Uterus (tissue), 4 donors: ENCODE data around the gene LRRC4C. TPM values are rescaled to one million over a fixed set of nuclear protein-coding genes. Genes with fewer than 3 reads are reported as not detected.

Source experiments
- DNase-seq, 2 donors: peaks; one replicate each; pipeline ENCODE4 v3.0.0-alpha.2; 2019 to 2020
- H3K27ac ChIP-seq, 2 donors: fragments of 200-600 bp; sonication (generic); 1 replicate in 1 of 2; 2 replicates in 1 of 2; pipeline ENCODE4 v1.5.1; 2016 to 2018
- H3K27me3 ChIP-seq, 2 donors: fragments of 200-600 bp; sonication (generic); one replicate each; pipeline ENCODE4 v1.5.1; 2018 to 2019; ENCODE audit warnings: control low read depth in 1 of 2
- H3K36me3 ChIP-seq, 2 donors: fragments of 200-600 bp; sonication (generic); one replicate each; pipeline ENCODE4 v1.5.1; 2019; ENCODE audit warnings: control low read depth in 1 of 2
- H3K4me1 ChIP-seq, 2 donors: fragments of 200-600 bp; sonication (generic); one replicate each; pipeline ENCODE4 v1.5.1; 2018 to 2019; ENCODE audit warnings: control low read depth in 1 of 2
- H3K4me3 ChIP-seq, 2 donors: fragments of 200-600 bp; sonication (generic); 1 replicate in 1 of 2; 2 replicates in 1 of 2; pipeline ENCODE4 v1.5.1; 2018 to 2019; ENCODE audit warnings: mild to moderate bottlenecking in 1 of 2
- H3K9me3 ChIP-seq, 2 donors: fragments of 200-600 bp; sonication (generic); one replicate each; pipeline ENCODE4 v1.5.1; 2019; ENCODE audit warnings: control low read depth in 1 of 2
- POLR2A ChIP-seq, 2 donors: fragments of 450-650 bp; IDR thresholded peaks; one replicate each; pipeline ENCODE4 v1.6.1; 2016; ENCODE audit warnings: antibody characterized with exemption in 2 of 2, mild to moderate bottlenecking in 1 of 2, moderate library complexity in 1 of 2
- intact Hi-C: fragments of 100-400 bp; cut with DNase I; formaldehyde crosslinking; loops from one replicate; pipeline ENCODE4 v1.15.1; 2023; ENCODE audit warnings: low total_unique reads
- total RNA-seq, 4 donors: library from RNA; depleted of rRNA in 3 of 4; stranded (reverse); fragments of >200 nt in 3 of 4; gene quantifications; one replicate each; pipeline versions ENCODE4 v1.1.0 to v1.2.4, GENCODE V29; 2014 to 2023
- TF ChIP-seq, protein P1 (sequence below), 4 experiments: fragments of 200-600 bp in 2 of 4; fragments of 450-650 bp in 2 of 4; sonication (generic) in 2 of 4; IDR thresholded peaks; one replicate each; pipeline ENCODE4 v1.5.1; 2016 to 2019; ENCODE audit warnings: antibody characterized with exemption in 4 of 4, mild to moderate bottlenecking in 2 of 4, moderate library complexity in 1 of 4
- donor health status: DM: yes; HTN: yes; CAD: no.

The LRRC4C gene
- 10 to 100 TPM in 1 of 4 donors, 1 to 10 TPM in 2, not detected in 1; 1.5 to 16.9 (median 2.1) TPM for total RNA-seq

DNA sequence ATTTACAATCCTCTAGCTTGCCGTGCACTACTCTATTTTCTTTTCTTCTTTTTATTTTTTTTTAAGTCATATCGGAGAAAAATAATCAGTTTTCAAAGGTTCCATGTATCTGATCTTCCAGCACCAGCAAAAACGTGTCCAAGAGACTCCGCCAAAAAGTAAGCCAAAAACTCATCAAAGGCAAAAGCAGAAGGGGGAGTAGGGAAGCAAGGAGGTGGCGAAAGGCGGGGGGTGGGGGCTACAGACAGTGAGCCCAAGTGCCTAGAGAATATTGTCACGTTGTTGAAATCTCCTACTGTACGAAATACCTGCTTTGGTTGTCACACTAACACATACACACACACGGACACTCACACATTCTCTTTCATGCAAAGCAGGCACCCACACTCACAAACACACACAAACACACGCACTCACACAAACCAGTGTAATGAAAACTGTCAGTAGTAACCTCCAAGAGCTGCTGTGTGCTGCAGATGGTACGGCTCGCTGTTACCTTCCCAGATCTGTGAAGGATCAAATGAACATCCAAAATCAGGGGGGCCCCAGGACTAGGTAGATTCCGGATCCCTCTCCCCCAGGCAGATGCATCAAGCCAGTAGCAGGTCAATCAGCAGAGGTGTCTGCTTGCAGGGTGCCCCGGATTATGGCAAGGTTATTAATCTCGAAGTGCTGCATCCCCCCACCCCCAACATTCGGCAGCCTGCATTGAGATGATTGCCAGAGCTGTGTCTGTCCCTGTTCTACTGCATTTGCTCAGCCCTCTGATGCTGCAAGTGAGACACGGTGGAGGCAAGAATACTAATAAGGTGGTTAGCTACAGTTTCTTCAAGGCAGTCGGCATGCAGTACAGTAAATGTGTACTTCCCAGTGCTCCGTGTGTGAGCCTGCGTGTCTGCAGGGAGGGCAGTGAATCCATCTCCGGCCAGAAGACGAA lies at the start of gene LRRC4C:
Gene LRRC4C, minus strand, starts transcription at position 188 of the 937 bp plus-strand sequence.
- no peak within 1 kb of the TSS for H3K27ac ChIP-seq
- TF ChIP-seq, protein P1, sequence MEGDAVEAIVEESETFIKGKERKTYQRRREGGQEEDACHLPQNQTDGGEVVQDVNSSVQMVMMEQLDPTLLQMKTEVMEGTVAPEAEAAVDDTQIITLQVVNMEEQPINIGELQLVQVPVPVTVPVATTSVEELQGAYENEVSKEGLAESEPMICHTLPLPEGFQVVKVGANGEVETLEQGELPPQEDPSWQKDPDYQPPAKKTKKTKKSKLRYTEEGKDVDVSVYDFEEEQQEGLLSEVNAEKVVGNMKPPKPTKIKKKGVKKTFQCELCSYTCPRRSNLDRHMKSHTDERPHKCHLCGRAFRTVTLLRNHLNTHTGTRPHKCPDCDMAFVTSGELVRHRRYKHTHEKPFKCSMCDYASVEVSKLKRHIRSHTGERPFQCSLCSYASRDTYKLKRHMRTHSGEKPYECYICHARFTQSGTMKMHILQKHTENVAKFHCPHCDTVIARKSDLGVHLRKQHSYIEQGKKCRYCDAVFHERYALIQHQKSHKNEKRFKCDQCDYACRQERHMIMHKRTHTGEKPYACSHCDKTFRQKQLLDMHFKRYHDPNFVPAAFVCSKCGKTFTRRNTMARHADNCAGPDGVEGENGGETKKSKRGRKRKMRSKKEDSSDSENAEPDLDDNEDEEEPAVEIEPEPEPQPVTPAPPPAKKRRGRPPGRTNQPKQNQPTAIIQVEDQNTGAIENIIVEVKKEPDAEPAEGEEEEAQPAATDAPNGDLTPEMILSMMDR (IDR thresholded peaks at IDR 0.05) = no peak
- TF ChIP-seq POLR2A (IDR thresholded peaks at IDR 0.05) = no peak
- intact Hi-C loops = no loop called here
- H3K4me3 ChIP-seq = no peak within 1 kb of the TSS
- no peaks in the 10 kb centered on the region for H3K4me1 ChIP-seq
- peaks cover 0 to 9% of the 10 kb centered on the region in 2 donors for H3K27me3 ChIP-seq
- DNase-seq = no peak
- H3K36me3 ChIP-seq = no peaks in the 10 kb centered on the region
- H3K9me3 ChIP-seq = no peaks in the 10 kb centered on the region

DNA sequence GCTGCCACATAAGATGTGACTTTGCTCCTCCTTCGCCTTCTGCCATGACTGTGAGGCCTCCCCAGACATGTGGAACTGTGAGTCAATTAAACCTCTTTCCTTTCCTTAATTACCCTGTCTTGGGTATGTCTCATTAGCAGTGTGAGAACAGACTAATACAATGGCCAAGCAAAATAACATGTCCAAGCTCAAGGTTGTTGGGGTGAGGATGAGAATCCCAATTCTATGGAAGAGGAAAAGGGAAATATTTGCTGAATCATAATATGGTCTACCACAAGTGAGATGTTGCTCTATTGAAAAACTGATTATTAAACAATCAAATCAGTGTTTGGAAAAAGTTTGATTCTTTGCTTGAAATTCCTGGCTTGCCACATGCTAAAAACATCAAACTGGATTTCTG lies 48.7 kb upstream of the LRRC4C start:
- no peak for TF ChIP-seq POLR2A (IDR thresholded peaks at IDR 0.05)
- Histone ChIP-seq H3K27me3 (no peaks in the 10 kb centered on the region), H3K27ac (no peak overlapping the region), H3K36me3 (no peaks in the 10 kb centered on the region), H3K4me3 (no peak overlapping the region), H3K9me3 (no peaks in the 10 kb centered on the region), H3K4me1 (no peaks in the 10 kb centered on the region)
- DNase-seq = no peak
- intact Hi-C loops = no loop called here

DNA sequence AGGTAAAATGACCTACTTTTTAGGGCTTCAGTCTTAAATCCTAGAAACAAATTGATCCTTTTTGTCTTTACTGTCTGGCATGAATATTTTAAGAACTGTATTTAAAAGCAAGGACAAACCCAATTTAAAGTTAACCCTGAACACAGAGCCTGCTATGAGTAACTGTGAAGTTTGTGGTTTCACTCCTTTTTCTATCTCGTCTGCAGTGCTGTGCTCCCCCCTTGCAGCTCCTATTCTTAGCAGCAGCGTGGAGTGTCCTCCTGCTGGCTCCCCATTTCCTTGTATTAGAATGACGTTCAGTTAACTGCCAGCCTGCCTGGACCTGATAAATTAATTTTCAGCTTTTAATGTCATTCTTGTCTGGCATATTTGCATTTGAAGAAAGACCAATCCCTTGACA lies 40.0 kb upstream of the LRRC4C start:
- no peak overlapping the region for H3K27ac ChIP-seq

DNA sequence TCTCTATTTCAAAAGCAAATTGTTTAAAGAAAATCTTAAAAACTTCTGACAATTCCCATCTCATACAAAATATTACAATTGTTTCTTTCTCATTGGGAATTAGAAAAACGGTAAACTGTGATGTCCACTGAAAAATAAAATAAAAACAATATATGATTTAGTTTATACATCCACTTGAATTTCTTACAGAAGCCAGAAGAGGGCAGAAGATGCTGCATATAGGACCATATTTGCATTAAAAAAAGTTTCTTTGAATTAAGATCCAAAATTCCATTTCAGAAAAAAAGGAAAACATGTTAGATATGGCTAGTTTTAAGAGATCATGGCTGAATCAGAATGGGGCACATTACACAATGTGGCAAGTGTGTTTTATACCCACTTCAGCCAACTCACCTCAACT lies 39.3 kb upstream of the LRRC4C start:
- DNase-seq = no peak
- intact Hi-C loops = no loop called here

More for the DNA sequence above, 40.0 kb upstream of the LRRC4C start:
- H3K4me3 ChIP-seq = no peak overlapping the region
- H3K36me3 ChIP-seq = no peaks in the 10 kb centered on the region
- no peaks in the 10 kb centered on the region for H3K9me3 ChIP-seq
- H3K4me1 ChIP-seq = no peaks in the 10 kb centered on the region
- no peaks in the 10 kb centered on the region for H3K27me3 ChIP-seq
- no peak for TF ChIP-seq POLR2A (IDR thresholded peaks at IDR 0.05)
- TF ChIP-seq, protein P1 (IDR thresholded peaks at IDR 0.05) = no peak
- intact Hi-C loops = no loop called here
- no peak for DNase-seq

DNA sequence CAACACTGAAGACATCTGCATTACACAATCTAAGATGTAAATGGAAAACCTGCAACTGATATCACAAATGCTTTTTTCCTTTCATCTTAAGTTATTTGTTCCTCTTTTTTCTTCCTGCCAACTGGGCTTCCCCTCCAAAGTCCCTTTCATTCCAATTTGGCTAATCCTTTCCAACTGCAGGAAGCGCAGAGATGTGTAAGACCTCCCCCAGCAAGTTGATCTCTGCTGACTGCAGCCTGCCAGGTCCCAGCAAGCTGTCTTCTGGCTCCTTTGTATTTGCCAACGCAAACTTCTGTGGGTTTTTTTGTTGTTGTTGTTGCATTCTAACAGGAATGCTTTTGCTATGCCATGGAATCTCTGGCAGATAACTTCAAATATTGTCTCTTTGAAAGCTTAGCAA lies 38.5 kb upstream of the LRRC4C start:
- Histone ChIP-seq H3K4me3 (no peak overlapping the region), H3K27me3 (no peaks in the 10 kb centered on the region), H3K4me1 (no peaks in the 10 kb centered on the region), H3K9me3 (no peaks in the 10 kb centered on the region), H3K27ac (no peak overlapping the region), H3K36me3 (no peaks in the 10 kb centered on the region)
- intact Hi-C loops = no loop called here
- TF ChIP-seq, protein P1 (IDR thresholded peaks at IDR 0.05) = no peak
- DNase-seq = no peak

More for the DNA sequence above, 39.3 kb upstream of the LRRC4C start:
- no peaks in the 10 kb centered on the region for H3K9me3 ChIP-seq
- no peaks in the 10 kb centered on the region for H3K27me3 ChIP-seq
- no peaks in the 10 kb centered on the region for H3K36me3 ChIP-seq
- H3K27ac ChIP-seq = no peak overlapping the region
- H3K4me1 ChIP-seq = no peaks in the 10 kb centered on the region
- no peak overlapping the region for H3K4me3 ChIP-seq
- TF ChIP-seq, protein P1 (IDR thresholded peaks at IDR 0.05) = no peak
- TF ChIP-seq POLR2A (IDR thresholded peaks at IDR 0.05) = no peak
